ENCODE data around the gene ADAMTS19. TPM values are rescaled to one million over a fixed set of nuclear protein-coding genes. Genes with fewer than 3 reads are reported as not detected.

ADAMTS19 gene
- total and polyA plus RNA-seq, 9 of the 15 experiments (the other 6 are each of a cell fraction or from before 2014, with no cell fraction given) = not detected

DNA sequence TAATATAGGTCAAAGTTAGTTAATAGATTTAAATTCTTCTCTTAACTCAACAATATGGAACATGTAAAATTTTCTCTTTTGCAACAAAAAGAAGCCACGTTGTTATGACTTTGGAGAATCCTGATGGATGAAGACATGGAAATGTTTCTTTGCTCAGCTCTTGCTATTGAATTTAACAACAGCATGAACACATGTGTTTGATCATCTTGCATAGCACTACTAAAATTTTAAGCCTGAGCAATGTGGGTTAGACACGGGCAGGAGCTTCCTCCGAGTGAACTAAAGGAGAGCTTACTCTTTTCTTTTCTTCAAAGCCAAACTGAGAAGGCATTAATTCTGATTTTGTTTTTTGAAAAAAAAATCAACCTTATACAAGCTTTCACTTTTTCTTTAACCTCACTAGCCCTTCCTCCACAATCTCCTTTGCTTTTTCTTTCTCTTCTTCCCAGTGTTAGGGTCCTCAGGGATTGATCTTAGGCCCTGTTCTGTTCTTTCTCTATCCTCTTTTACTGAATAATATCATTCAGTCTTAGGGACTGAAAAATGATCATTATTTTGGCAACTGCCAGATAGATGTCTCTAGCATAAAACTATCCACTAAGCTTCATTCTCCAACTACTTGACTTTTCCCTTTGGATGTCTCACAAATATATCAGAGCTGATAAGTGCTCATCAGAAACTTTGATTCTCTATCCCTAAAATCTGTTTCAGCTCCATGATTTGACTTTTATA, 36.9 kb downstream of the ADAMTS19 start:
- H3K27me3 ChIP-seq (ENCODE audit: control insufficient read depth in 2 of 2, insufficient read depth in 2 of 2, low read length in 2 of 2) = no peaks in the 10 kb centered on the region
- no peak overlapping the region for H2AFZ ChIP-seq (ENCODE audit: low read depth, low read length)
- DNase-seq (ENCODE audit: extremely low read depth in 1 of 4, low spot score in 3 of 4) (no peak), FAIRE-seq (no peak), ATAC-seq (no peak)
- intact Hi-C loops (cut with micrococcal nuclease) (no loop called here), in situ Hi-C loops (cut with MboI) (no loop called here)
- CTCF ChIA-PET (ENCODE audit: low intra/inter-chr PET ratio) = no interaction called here
- 0% methylated on average over 3 of the region's 3 CpGs for WGBS (ENCODE audit: insufficient coverage, low coverage, missing lambda C conversion rate)
- H3K9me3 ChIP-seq (replicated peaks; ENCODE audit: control insufficient read depth, insufficient read depth, low read depth, low read length) = no peaks in the 10 kb centered on the region; the same call in 1 of the 2 replicates
- no peaks in the 10 kb centered on the region for H3K9me1 ChIP-seq (ENCODE audit: control insufficient read depth, insufficient read depth, low read length)
- POLR2A ChIA-PET = interaction anchor here (1.0 kb wide), 1 partner anchor 10 kb away, joined by 3 read pairs; no protein-coding TSS in a partner anchor
- no peaks in the 10 kb centered on the region for H4K20me1 ChIP-seq (replicated peaks; ENCODE audit: control insufficient read depth, insufficient read depth, low read length)
- no peaks in the 10 kb centered on the region for H3K4me1 ChIP-seq (replicated peaks in 1 of 2; ENCODE audit: control insufficient read depth in 2 of 2, insufficient read depth in 2 of 2, low read length in 2 of 2)
- no peak overlapping the region for H3K4me2 ChIP-seq (ENCODE audit: insufficient read depth, low read length)
- no peak overlapping the region for H3K4me3 ChIP-seq
- no peak overlapping the region for H3K27ac ChIP-seq (ENCODE audit: extremely low read depth, low read depth, low read length)
- H3K79me2 ChIP-seq (ENCODE audit: control insufficient read depth, insufficient read depth, low read length) = no peaks in the 10 kb centered on the region
- TF ChIP-seq RFX1 (IDR thresholded peaks at IDR 0.05) = no peak
- no peak for TF ChIP-seq ARID1B (IDR thresholded peaks at IDR 0.05)
- TF ChIP-seq PHTF2 (CRISPR knock-in tag; IDR thresholded peaks at IDR 0.05) = no peak
- no peak for TF ChIP-seq STAT5B (CRISPR knock-in tag; IDR thresholded peaks at IDR 0.05)
- no peak for TF ChIP-seq YBX1 (IDR thresholded peaks at IDR 0.05)
- no peak for TF ChIP-seq CBX3 (IDR thresholded peaks at IDR 0.05; ENCODE audit: borderline replicate concordance in 1 of 2, low read length in 2 of 2)
- no peak overlapping the region for H3K9ac ChIP-seq (ENCODE audit: insufficient read depth in 1 of 2, low read depth in 2 of 2, low read length in 2 of 2)
- no TSS peak for BruUV-seq (replicated peaks)
- no peaks in the 10 kb centered on the region for H3K36me3 ChIP-seq (ENCODE audit: control insufficient read depth, insufficient read depth, low read length)

Data from K562 (cell line).